ENCODE data around the gene ZNF814. TPM values are rescaled to one million over a fixed set of nuclear protein-coding genes. Genes with fewer than 3 reads are reported as not detected.
"Not testable (repeated sequence)": the region's sequence is repeated elsewhere in the genome, so short reads cannot be mapped to it uniquely, and the experiment has no call there.

The ZNF814 gene
- total RNA-seq, 1 experiment from 2014 or later: 4.9 TPM

GRCh38 chr19:57817976-57818375 is 70.9 kb downstream of the ZNF814 start:
- DNase-seq (ENCODE audit: low read depth): no peak

- no peak for DNase-seq (ENCODE audit: low read depth)
Observed at GRCh38 chr19:57816652-57817051, 72.2 kb downstream of the ZNF814 start.

- no peak for DNase-seq (ENCODE audit: low read depth)
Observed at GRCh38 chr19:57815247-57816075, 73.4 kb downstream of the ZNF814 start.

- peak; percentile 88 for DNase-seq (ENCODE audit: low read depth)
Observed at GRCh38 chr19:57814505-57815246, 74.2 kb downstream of the ZNF814 start, which contains the start of gene ZNF552. Gene ZNF552 (minus strand): TSS chr19:57814913. CDS start chr19:57814743, 170 bp downstream.

- no peak for DNase-seq (ENCODE audit: low read depth)
Observed at GRCh38 chr19:57813919-57814504, 74.8 kb downstream of the ZNF814 start.

GRCh38 chr19:57812975-57813820 is 75.6 kb downstream of the ZNF814 start:
- not testable (repeated sequence) for DNase-seq (ENCODE audit: low read depth)

DNA sequence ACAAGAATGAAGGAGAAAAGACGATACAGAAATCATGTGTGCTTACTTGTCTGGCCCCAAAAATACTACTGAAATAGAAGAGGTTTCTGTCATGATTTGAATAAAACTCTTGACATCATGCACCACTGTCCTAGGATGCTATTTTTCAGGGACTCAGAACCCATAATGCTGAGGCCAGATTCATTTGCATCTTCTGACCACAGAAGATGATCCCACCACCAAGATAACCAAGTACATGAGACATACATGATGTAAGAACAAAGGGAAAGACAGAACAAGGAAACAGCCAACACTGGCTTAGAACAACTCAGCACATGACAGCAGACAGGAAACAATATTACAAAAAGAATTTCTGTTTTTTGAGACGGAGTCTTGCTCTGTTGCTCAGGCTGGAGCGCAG is 76.6 kb downstream of the ZNF814 start:
- DNase-seq (ENCODE audit: low read depth): no peak

- not testable (repeated sequence) for DNase-seq (ENCODE audit: low read depth)
Observed at GRCh38 chr19:57810410-57811295, 78.2 kb downstream of the ZNF814 start.

DNA sequence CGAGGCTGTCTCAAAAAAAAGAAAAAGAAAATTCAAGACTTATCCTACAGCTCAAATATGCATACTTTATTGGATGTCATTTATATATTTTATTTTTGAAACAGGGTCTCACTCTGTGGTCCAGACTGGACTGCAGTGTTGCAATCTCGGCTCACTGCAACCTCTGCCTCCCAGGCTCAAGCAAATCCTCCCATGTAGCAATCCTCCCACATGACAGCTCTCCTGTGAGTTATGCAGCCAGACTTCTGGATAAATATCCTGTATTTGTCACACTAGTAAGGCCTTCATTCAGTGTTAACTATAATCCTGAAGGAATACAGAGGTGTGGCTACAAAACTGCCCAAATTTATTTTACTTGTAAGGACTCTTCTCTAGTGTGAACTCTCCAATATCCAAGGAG is 81.3 kb downstream of the ZNF814 start:
- no peak for DNase-seq (ENCODE audit: low read depth)

DNA sequence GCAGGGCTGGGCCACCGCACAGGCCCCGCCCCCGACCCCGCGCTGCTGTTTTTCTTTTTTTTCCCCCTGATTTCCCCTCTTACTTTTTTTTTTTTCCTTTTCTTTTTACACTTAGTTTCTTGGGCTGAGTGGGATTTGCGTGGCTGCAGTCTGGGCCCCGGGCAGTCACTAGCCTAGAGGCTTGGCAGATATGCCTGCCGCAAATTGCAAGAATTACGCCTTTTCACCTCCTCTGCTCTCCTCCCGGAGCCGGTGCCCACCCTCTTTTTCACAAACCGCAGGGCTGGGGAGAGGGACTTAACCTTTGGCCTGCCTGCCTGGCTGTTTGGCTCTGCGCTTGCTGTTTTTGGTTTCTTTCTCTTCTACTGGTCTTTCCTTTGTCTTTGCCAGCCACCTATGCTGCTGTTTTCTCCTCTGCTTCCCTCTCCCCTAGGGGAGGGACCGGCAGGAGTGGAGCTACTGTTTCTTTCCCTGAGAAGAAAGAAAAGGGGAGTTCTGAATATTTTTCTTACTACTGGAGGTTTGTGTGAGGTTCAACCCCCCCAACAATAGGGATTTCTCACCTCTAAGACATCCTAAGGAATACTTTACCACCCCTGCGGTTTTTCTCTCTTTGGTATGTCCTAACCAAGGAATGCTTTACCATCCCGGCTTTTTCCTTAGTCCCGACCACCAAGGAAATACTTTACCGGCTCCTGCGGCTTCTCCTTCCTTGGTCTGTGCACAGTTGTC is 85.1 kb downstream of the ZNF814 start:
- DNase-seq (ENCODE audit: low read depth): peak; percentile 88

DNA sequence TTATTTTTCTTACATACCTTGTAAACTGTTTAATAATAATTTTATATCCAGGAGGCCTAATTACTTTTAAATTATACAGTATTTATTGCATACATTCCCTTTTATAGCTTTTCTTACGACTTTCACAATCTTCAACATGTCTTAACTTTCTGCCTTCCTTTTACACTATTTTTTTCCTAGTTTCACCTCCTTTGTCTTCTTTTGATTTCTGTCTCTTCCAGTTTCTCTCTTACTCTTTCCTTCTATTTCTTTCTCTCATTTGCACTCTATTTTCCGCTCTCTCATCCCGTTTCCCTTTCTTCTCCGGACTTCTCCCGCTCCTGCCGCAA is 85.6 kb downstream of the ZNF814 start:
- DNase-seq (ENCODE audit: low read depth): no peak

GRCh38 chr19:57802269-57802668 is 86.6 kb downstream of the ZNF814 start:
- no peak for DNase-seq (ENCODE audit: low read depth)

DNA sequence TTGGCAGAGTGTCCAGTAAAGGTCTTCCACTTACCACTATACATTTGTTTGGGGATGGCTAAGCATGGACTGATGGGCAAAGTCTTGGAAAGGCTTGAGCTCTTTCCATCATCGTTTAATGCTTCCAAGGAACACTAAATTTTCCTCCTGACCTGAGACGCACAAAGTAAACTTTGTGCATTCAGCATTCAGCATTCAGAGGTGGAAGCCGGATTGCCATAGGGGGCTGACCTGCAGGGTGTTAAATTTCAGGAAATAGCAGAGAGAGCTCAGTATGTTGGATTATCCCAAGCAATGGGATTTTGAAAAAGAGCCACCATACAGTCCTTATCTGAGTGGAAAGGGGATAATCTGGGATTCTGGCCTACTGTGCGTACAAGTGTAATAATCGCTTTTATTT is 88.1 kb downstream of the ZNF814 start:
- DNase-seq (ENCODE audit: low read depth): no peak

Other genes starting within 250 kb of the ZNF814 start
- gene ZSCAN4, start 220.1 kb downstream of the ZNF814 start, total RNA-seq (2014; rRNA removed): 0.11 TPM in 1 of 2 replicates, not detected in the other
- gene ZNF551, start 207.1 kb downstream of the ZNF814 start, total RNA-seq (2014; rRNA removed): 8.9 and 12.3 TPM in 2 replicates
- gene ZNF154, start 179.8 kb downstream of the ZNF814 start, total RNA-seq (2014; rRNA removed): 0.96 and 1.1 TPM in 2 replicates
- gene ZNF671, start 161.4 kb downstream of the ZNF814 start, total RNA-seq (2014; rRNA removed): 4.2 TPM in 2 replicates
- 8.3 and 12.4 TPM in 2 replicates for gene ZNF776, start 142.2 kb downstream of the ZNF814 start, total RNA-seq (2014; rRNA removed)
- gene ZNF586, start 119.4 kb downstream of the ZNF814 start, total RNA-seq (2014; rRNA removed): 9.6 and 12.2 TPM in 2 replicates
- gene ZNF552, start 74.1 kb downstream of the ZNF814 start, total RNA-seq (2014; rRNA removed): 2.2 and 3.5 TPM in 2 replicates
- gene ZNF587B, start 58.7 kb downstream of the ZNF814 start, total RNA-seq (2014; rRNA removed): 6.8 and 7.0 TPM in 2 replicates
- gene ZNF587, start 39.2 kb downstream of the ZNF814 start, total RNA-seq (2014; rRNA removed): 6.9 and 11.5 TPM in 2 replicates
- 9.3 and 10.8 TPM in 2 replicates for gene ZNF417, start 27.6 kb upstream of the ZNF814 start, total RNA-seq (2014; rRNA removed)
- gene ZNF418, start 46.4 kb upstream of the ZNF814 start, total RNA-seq (2014; rRNA removed): 1.5 and 2.4 TPM in 2 replicates
- gene ZNF256, start 58.7 kb upstream of the ZNF814 start, total RNA-seq (2014; rRNA removed): 2.9 and 3.7 TPM in 2 replicates
- gene C19orf18, start 85.5 kb upstream of the ZNF814 start, total RNA-seq (2014; rRNA removed): not detected in 2 replicates
- gene ZNF606, start 113.8 kb upstream of the ZNF814 start, total RNA-seq (2014; rRNA removed): 13.9 and 15.6 TPM in 2 replicates
- not detected in 2 replicates for gene ZSCAN1, start 145.0 kb upstream of the ZNF814 start, total RNA-seq (2014; rRNA removed)
- gene ZNF135, start 170.2 kb upstream of the ZNF814 start, total RNA-seq (2014; rRNA removed): 0.83 and 1.4 TPM in 2 replicates
- 57.6 and 59.5 TPM in 2 replicates for gene ZSCAN18, start 209.2 kb upstream of the ZNF814 start, total RNA-seq (2014; rRNA removed)

Measured in LHCN-M2 (cell line).